CD4-positive, alpha-beta T cell treated with Interleukin-17A for 1 hour (primary cell): ENCODE measurements around the gene TMEM117.
"Not testable (repeated sequence)": the region's sequence is repeated elsewhere in the genome, so short reads cannot be mapped to it uniquely, and the experiment has no call there.

Source experiments
- DNase-seq: peaks from one replicate; pipeline ENCODE4 v3.0.0-alpha.2; 2020

The TMEM117 gene

GRCh38 chr12:44031472-44032185 lies 195.7 kb downstream of the TMEM117 start:
- no peak for DNase-seq

GRCh38 chr12:44034906-44035305 lies 199.0 kb downstream of the TMEM117 start:
- DNase-seq = no peak

- no peak for DNase-seq
These were observed 201.1 kb downstream of the TMEM117 start for GRCh38 chr12:44036875-44037443.

- DNase-seq = no peak
These were observed 202.5 kb downstream of the TMEM117 start for GRCh38 chr12:44038411-44038810.

GRCh38 chr12:44044491-44044890 lies 208.6 kb downstream of the TMEM117 start:
- DNase-seq = not testable (repeated sequence)

- DNase-seq = no peak
These were observed 211.0 kb downstream of the TMEM117 start for GRCh38 chr12:44046732-44047417.

GRCh38 chr12:44052554-44052953 lies 216.7 kb downstream of the TMEM117 start:
- DNase-seq = no peak

GRCh38 chr12:44053549-44054127 lies 217.8 kb downstream of the TMEM117 start:
- DNase-seq = no peak

GRCh38 chr12:44054281-44054680 lies 218.4 kb downstream of the TMEM117 start:
- DNase-seq = no peak

- DNase-seq = no peak
These were observed 222.5 kb downstream of the TMEM117 start for GRCh38 chr12:44058366-44058765.

- DNase-seq = no peak
These were observed 223.6 kb downstream of the TMEM117 start for GRCh38 chr12:44059476-44059875.

GRCh38 chr12:44063671-44064070 lies 227.8 kb downstream of the TMEM117 start:
- no peak for DNase-seq

- no peak for DNase-seq
These were observed 241.0 kb downstream of the TMEM117 start for GRCh38 chr12:44076871-44077270.

GRCh38 chr12:44077294-44077693 lies 241.4 kb downstream of the TMEM117 start:
- DNase-seq = no peak

GRCh38 chr12:44078273-44078672 lies 242.4 kb downstream of the TMEM117 start:
- DNase-seq = no peak

- no peak for DNase-seq
These were observed 252.8 kb downstream of the TMEM117 start for GRCh38 chr12:44088647-44089046.

GRCh38 chr12:44091948-44092606 lies 256.2 kb downstream of the TMEM117 start:
- no peak for DNase-seq

- no peak for DNase-seq
These were observed 262.9 kb downstream of the TMEM117 start for GRCh38 chr12:44098786-44099185.

GRCh38 chr12:44099486-44099885 lies 263.6 kb downstream of the TMEM117 start:
- no peak for DNase-seq

GRCh38 chr12:44100264-44100663 lies 264.4 kb downstream of the TMEM117 start:
- no peak for DNase-seq

- DNase-seq = no peak
These were observed 265.6 kb downstream of the TMEM117 start for GRCh38 chr12:44101475-44101874.

- no peak for DNase-seq
These were observed 279.0 kb downstream of the TMEM117 start for GRCh38 chr12:44114906-44115305.

GRCh38 chr12:44117337-44117736 lies 281.5 kb downstream of the TMEM117 start:
- no peak for DNase-seq
